Mesenchymal stem cell (in vitro differentiated cells and primary cell): ENCODE data around the gene CYB5R4.

ENCODE experiments used
- DNase-seq: peaks from one replicate; pipeline ENCODE4 v3.0.0-alpha.2; 2013
- H2AFZ ChIP-seq: one replicate; pipeline ENCODE4 v1.6.1; 2013; ENCODE audit warnings: low read depth, mild to moderate bottlenecking, control low read depth, inconsistent platforms, low read length, moderate library complexity
- H2AK5ac ChIP-seq: 2 replicates; pipeline ENCODE4 v1.6.1; 2013; ENCODE audit warnings: low read length, moderate library complexity, mild to moderate bottlenecking, inconsistent platforms; ENCODE audit not compliant: severe bottlenecking
- H2BK120ac ChIP-seq: one replicate; pipeline ENCODE4 v1.6.1; 2013; ENCODE audit warnings: low read depth, mild to moderate bottlenecking, inconsistent platforms, low read length, moderate library complexity
- H2BK12ac ChIP-seq, 2 experiments: one replicate each; pipeline ENCODE4 v1.6.1; 2013; ENCODE audit warnings: inconsistent platforms in 2 of 2, low read length in 2 of 2, mild to moderate bottlenecking in 2 of 2, moderate library complexity in 2 of 2, control low read depth in 1 of 2
- H2BK15ac ChIP-seq: one replicate; pipeline ENCODE4 v1.6.1; 2013; ENCODE audit warnings: mild to moderate bottlenecking, low read depth, inconsistent platforms; ENCODE audit not compliant: poor library complexity, severe bottlenecking
- H2BK5ac ChIP-seq: 2 replicates; pipeline ENCODE4 v1.6.1; 2013; ENCODE audit warnings: low read depth, mild to moderate bottlenecking, low read length, control low read depth, inconsistent platforms; ENCODE audit not compliant: poor library complexity, severe bottlenecking
- H3K14ac ChIP-seq, 2 experiments: one replicate each; pipeline ENCODE4 v1.6.1; 2013; ENCODE audit warnings: inconsistent platforms in 2 of 2, low read length in 2 of 2, control low read depth in 1 of 2, mild to moderate bottlenecking in 1 of 2, moderate library complexity in 1 of 2
- H3K18ac ChIP-seq, 2 experiments: one replicate each; pipeline ENCODE4 v1.6.1; 2013; ENCODE audit warnings: inconsistent platforms in 2 of 2, low read length in 2 of 2, control low read depth in 1 of 2, low read depth in 1 of 2, mild to moderate bottlenecking in 1 of 2
- H3K23ac ChIP-seq, 2 experiments: one replicate each; pipeline ENCODE4 v1.6.1; 2013; ENCODE audit warnings: inconsistent platforms in 2 of 2, low read length in 2 of 2, mild to moderate bottlenecking in 2 of 2, moderate library complexity in 2 of 2, control low read depth in 1 of 2
- H3K27ac ChIP-seq: 2 replicates; pipeline ENCODE4 v1.5.1; 2013; ENCODE audit warnings: mild to moderate bottlenecking, moderate library complexity, low read length, control low read depth, inconsistent platforms; ENCODE audit not compliant: poor library complexity, severe bottlenecking
- H3K27me3 ChIP-seq, 2 experiments: 2 replicates each; pipeline versions ENCODE4 v1.6.1 to v1.7.0; 2013; ENCODE audit warnings: low read length in 2 of 2, mild to moderate bottlenecking in 2 of 2, moderate library complexity in 2 of 2, control low read depth in 1 of 2, inconsistent platforms in 1 of 2; ENCODE audit not compliant: control insufficient read depth in 1 of 2, insufficient read depth in 1 of 2
- H3K36me3 ChIP-seq, 2 experiments: 2 replicates each; pipeline versions ENCODE4 v1.6.1 to v1.7.0; 2013; ENCODE audit warnings: low read length in 2 of 2, control low read depth in 1 of 2, inconsistent platforms in 1 of 2, low read depth in 1 of 2, mild to moderate bottlenecking in 1 of 2; ENCODE audit not compliant: insufficient read depth in 2 of 2, control insufficient read depth in 1 of 2
- H3K4ac ChIP-seq, 2 experiments: one replicate each; pipeline ENCODE4 v1.6.1; 2013; ENCODE audit warnings: inconsistent platforms in 2 of 2, low read length in 2 of 2, mild to moderate bottlenecking in 2 of 2, moderate library complexity in 2 of 2, control low read depth in 1 of 2, low read depth in 1 of 2
- H3K4me1 ChIP-seq: 2 replicates; pipeline ENCODE4 v1.6.1; 2013; ENCODE audit warnings: low read depth, low read length, control low read depth; ENCODE audit not compliant: control insufficient read depth, insufficient read depth
- H3K4me2 ChIP-seq: 2 replicates; pipeline ENCODE4 v1.6.1; 2013; ENCODE audit warnings: low read length, mild to moderate bottlenecking, inconsistent platforms; ENCODE audit not compliant: poor library complexity, severe bottlenecking
- H3K4me3 ChIP-seq, 2 experiments: 2 replicates each; pipeline versions ENCODE4 v1.5.1 to v1.7.0; 2013; ENCODE audit warnings: low read length in 2 of 2, mild to moderate bottlenecking in 2 of 2, control low read depth in 1 of 2, low read depth in 1 of 2; ENCODE audit not compliant: insufficient read depth in 1 of 2
- H3K79me1 ChIP-seq: replicated peaks from 2 replicates; pipeline ENCODE4 v1.6.1; 2013; ENCODE audit warnings: mild to moderate bottlenecking, control low read depth, low read length, inconsistent platforms; ENCODE audit not compliant: poor library complexity, severe bottlenecking
- H3K9ac ChIP-seq: 2 replicates; pipeline ENCODE4 v1.7.0; 2013; ENCODE audit warnings: mild to moderate bottlenecking, low read length, moderate library complexity
- H3K9me3 ChIP-seq: 2 replicates; pipeline ENCODE4 v1.7.0; 2013; ENCODE audit warnings: mild to moderate bottlenecking, low read length; ENCODE audit not compliant: control insufficient read depth
- H4K8ac ChIP-seq: one replicate; pipeline ENCODE4 v1.6.1; 2013; ENCODE audit warnings: inconsistent platforms, mild to moderate bottlenecking, low read length, moderate library complexity
- H4K91ac ChIP-seq: one replicate; pipeline ENCODE4 v1.6.1; 2013; ENCODE audit warnings: mild to moderate bottlenecking, low read length, inconsistent platforms
- WGBS: methylation state at CpG from one replicate; pipeline ENCODE4 v1.1.7; 2013; ENCODE audit warnings: mixed read lengths; 5-methylcytosine and 5-hydroxymethylcytosine counted together

Gene CYB5R4

DNA sequence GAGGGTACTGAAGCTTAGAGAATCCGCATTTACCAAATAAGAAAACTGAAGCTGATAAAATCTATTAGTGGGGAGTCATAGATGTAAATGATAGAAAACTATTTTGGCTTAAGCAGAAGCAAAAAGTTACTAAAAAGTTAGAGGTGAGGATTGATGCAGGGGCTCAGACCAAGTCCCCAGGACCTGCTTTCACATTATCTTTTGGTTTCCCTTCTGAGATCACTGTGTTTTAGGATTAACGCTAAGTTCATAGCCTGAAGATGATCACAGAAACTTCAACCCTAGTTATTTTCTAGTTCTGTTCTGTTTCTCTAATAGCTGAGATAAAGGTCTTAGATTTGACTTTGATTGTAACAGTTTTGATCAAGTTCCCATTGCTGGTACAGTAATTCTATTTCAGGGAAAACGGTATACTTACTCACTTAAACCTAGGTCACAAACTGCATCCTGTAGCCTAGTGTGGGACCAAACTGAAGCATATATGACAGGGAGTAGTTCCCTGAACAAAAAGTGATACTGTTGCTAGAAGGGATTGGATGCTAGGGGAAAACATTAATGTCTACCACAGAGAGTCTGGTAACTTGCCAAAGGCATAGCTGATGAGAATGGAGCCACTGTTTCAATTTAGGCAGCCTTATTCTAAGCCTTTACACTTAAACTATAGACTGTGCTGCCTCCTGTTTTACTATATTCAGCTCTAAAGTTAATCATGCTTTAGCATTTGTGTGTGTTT is 13.1 kb downstream of the CYB5R4 start:
- peaks cover 0 to 3% of the 10 kb centered on the region in 2 experiments for H3K36me3 ChIP-seq
- H3K27me3 ChIP-seq: no peaks in the 10 kb centered on the region
- peaks cover 23% of the 10 kb centered on the region for H3K79me1 ChIP-seq
- no peak overlapping the region for H2BK12ac ChIP-seq
- WGBS: 100% methylated on average over 1 of the region's 3 CpGs
- H3K9ac ChIP-seq: no peak overlapping the region
- no peak overlapping the region for H3K18ac ChIP-seq
- no peak overlapping the region for H3K4ac ChIP-seq
- no peak overlapping the region for H3K23ac ChIP-seq
- no peak overlapping the region for H3K27ac ChIP-seq
- H3K4me1 ChIP-seq: peaks cover 1% of the 10 kb centered on the region
- H2BK5ac ChIP-seq: no peak overlapping the region
- H2AFZ ChIP-seq: no peak overlapping the region
- H3K9me3 ChIP-seq: no peaks in the 10 kb centered on the region
- no peak overlapping the region for H3K4me2 ChIP-seq
- no peak for DNase-seq
- H2BK15ac ChIP-seq: no peak overlapping the region
- H4K8ac ChIP-seq: no peak overlapping the region
- H2AK5ac ChIP-seq: no peak overlapping the region
- no peak overlapping the region for H3K4me3 ChIP-seq
- H3K14ac ChIP-seq: no peak overlapping the region
- H4K91ac ChIP-seq: no peak overlapping the region
- no peak overlapping the region for H2BK120ac ChIP-seq

- H2AFZ ChIP-seq: no peak overlapping the region
- H3K79me1 ChIP-seq: peaks cover 26% of the 10 kb centered on the region
- no peaks in the 10 kb centered on the region for H3K27me3 ChIP-seq
- H3K4me2 ChIP-seq: no peak overlapping the region
- no peak overlapping the region for H2AK5ac ChIP-seq
- H3K23ac ChIP-seq: no peak overlapping the region
- no peak overlapping the region for H4K8ac ChIP-seq
- H3K36me3 ChIP-seq: peaks cover 0 to 3% of the 10 kb centered on the region in 2 experiments
- no peak overlapping the region for H3K9ac ChIP-seq
- no peak overlapping the region for H2BK12ac ChIP-seq
- H4K91ac ChIP-seq: no peak overlapping the region
- no peak overlapping the region for H2BK5ac ChIP-seq
- no peaks in the 10 kb centered on the region for H3K9me3 ChIP-seq
- peaks cover 1% of the 10 kb centered on the region for H3K4me1 ChIP-seq
- no peak for DNase-seq
- no peak overlapping the region for H3K4me3 ChIP-seq
- no peak overlapping the region for H2BK15ac ChIP-seq
- no peak overlapping the region for H3K4ac ChIP-seq
- H3K14ac ChIP-seq: no peak overlapping the region
- no peak overlapping the region for H3K18ac ChIP-seq
- no peak overlapping the region for H2BK120ac ChIP-seq
- H3K27ac ChIP-seq: no peak overlapping the region
These were observed 14.4 kb downstream of the CYB5R4 start for GRCh38 chr6:83873869-83874268.

DNA sequence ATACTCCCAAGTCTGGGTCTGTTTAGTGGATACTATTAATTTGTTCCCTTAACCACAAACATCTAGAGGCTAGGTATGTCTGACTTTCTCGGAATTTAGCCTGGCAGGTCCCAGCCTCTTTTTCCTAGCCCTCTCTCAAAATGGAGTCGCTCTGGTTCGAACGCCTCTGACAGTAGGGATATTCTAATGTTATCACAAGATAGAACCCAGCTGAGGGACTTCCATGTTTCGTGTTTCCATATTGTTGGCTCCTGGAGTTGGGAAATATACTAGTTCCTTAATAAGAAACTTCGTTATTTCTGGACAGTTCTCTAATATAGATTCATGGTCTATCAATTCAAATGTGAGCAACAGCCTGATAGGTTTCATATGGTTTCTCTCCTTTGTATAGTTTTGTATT is 16.4 kb downstream of the CYB5R4 start:
- Histone ChIP-seq H3K27ac (no peak overlapping the region), H3K79me1 (peaks cover 33% of the 10 kb centered on the region), H2BK120ac (no peak overlapping the region), H3K36me3 (no peaks in the 10 kb centered on the region), H2BK5ac (no peak overlapping the region), H2AK5ac (no peak overlapping the region), H3K4me2 (no peak overlapping the region), H2BK12ac (no peak overlapping the region), H3K9me3 (no peaks in the 10 kb centered on the region), H3K14ac (no peak overlapping the region), H3K4me1 (no peaks in the 10 kb centered on the region), H3K4me3 (no peak overlapping the region), H3K18ac (no peak overlapping the region), H3K23ac (no peak overlapping the region), H3K9ac (no peak overlapping the region), H2AFZ (no peak overlapping the region), H4K8ac (no peak overlapping the region), H3K27me3 (no peaks in the 10 kb centered on the region), H2BK15ac (no peak overlapping the region), H3K4ac (no peak overlapping the region), H4K91ac (no peak overlapping the region)
- WGBS: 100% methylated on average over 4 of the region's 6 CpGs
- no peak for DNase-seq

GRCh38 chr6:83878902-83879644 is 19.6 kb downstream of the CYB5R4 start:
- Histone ChIP-seq H3K4me2 (no peak overlapping the region), H3K4ac (no peak overlapping the region), H3K18ac (no peak overlapping the region), H2AK5ac (no peak overlapping the region), H3K27ac (no peak overlapping the region), H4K91ac (no peak overlapping the region), H3K27me3 (no peaks in the 10 kb centered on the region), H3K9me3 (no peaks in the 10 kb centered on the region), H3K4me1 (no peaks in the 10 kb centered on the region), H4K8ac (peak overlapping the region; percentile 24), H2BK15ac (no peak overlapping the region), H2AFZ (no peak overlapping the region), H3K9ac (no peak overlapping the region), H3K14ac (peak overlapping the region in 1 of 2 experiments; percentile 1), H2BK12ac (no peak overlapping the region), H2BK120ac (no peak overlapping the region), H2BK5ac (no peak overlapping the region), H3K79me1 (peaks cover 34% of the 10 kb centered on the region), H3K4me3 (no peak overlapping the region), H3K23ac (no peak overlapping the region), H3K36me3 (no peaks in the 10 kb centered on the region)
- WGBS: 93% methylated on average over 3 of the region's 4 CpGs
- no peak for DNase-seq
